Endothelial cell of umbilical vein (primary cell): Measurements from ENCODE around the gene MPZL3. TPM values are rescaled to one million over a fixed set of nuclear protein-coding genes. Genes with fewer than 3 reads are reported as not detected.

Experiments used
- BruUV-seq: library from RNA; stranded (reverse); fragments of 400-500 nt; replicated peaks from 2 replicates; lab custom pipeline; 2021; lab: Mats Ljungman, UMichigan
- CTCF ChIA-PET: fragments of 300-600, 350-600 bp; sonication (Branson Sonifier 250); formaldehyde crosslinking; loops from one replicate; lab custom pipeline; 2021; ENCODE audit warnings: antibody characterized with exemption, inconsistent platforms; lab: Charles Lee
- POLR2A ChIA-PET: fragments of 300-600, 350-600 bp; sonication (Branson Sonifier 250); formaldehyde crosslinking; loops from one replicate; lab custom pipeline; 2021; ENCODE audit warnings: antibody characterized with exemption, inconsistent platforms; lab: Charles Lee
- DNase-seq: peaks from one replicate; pipeline ENCODE4 v3.0.0-alpha.2; 2011; ENCODE audit warnings: low read depth, low spot score
- FAIRE-seq: peaks from 2 replicates; lab custom pipeline; 2011; peaks lifted over from hg19 to GRCh38; lab: Jason Lieb, UNC
- H2AFZ ChIP-seq: 2 replicates; pipeline ENCODE4 v1.6.0; 2012; ENCODE audit warnings: low read depth, low read length, control low read depth, inconsistent platforms
- H3K27ac ChIP-seq: 2 replicates; pipeline ENCODE4 v1.5.1; 2011; ENCODE audit warnings: low read depth, mild to moderate bottlenecking, control low read depth, low read length, moderate library complexity; ENCODE audit not compliant: insufficient read depth
- H3K27me3 ChIP-seq, 2 experiments: 2 replicates each; pipeline versions ENCODE4 v1.6.0 to v1.6.1; 2011; ENCODE audit warnings: low read length in 2 of 2, mixed read lengths in 1 of 2; ENCODE audit not compliant: control insufficient read depth in 2 of 2, insufficient read depth in 2 of 2
- H3K36me3 ChIP-seq, 2 experiments: 2 replicates in 1 of 2; 3 replicates in 1 of 2; pipeline ENCODE4 v1.5.1; 2011; ENCODE audit warnings: low read length in 2 of 2, mild to moderate bottlenecking in 1 of 2, moderate library complexity in 1 of 2; ENCODE audit not compliant: control insufficient read depth in 2 of 2, insufficient read depth in 2 of 2; ENCODE audit errors: extremely low read depth in 1 of 2
- H3K4me1 ChIP-seq: 3 replicates; pipeline ENCODE4 v1.5.1; 2011; ENCODE audit warnings: mild to moderate bottlenecking, low read length; ENCODE audit not compliant: control insufficient read depth, insufficient read depth; ENCODE audit errors: extremely low read depth
- H3K4me2 ChIP-seq: 2 replicates; pipeline ENCODE4 v1.6.1; 2011; ENCODE audit warnings: low read length, control low read depth, mixed read lengths; ENCODE audit not compliant: insufficient read depth
- H3K4me3 ChIP-seq, 3 experiments: fragments of 200-600 bp in 1 of 3; sonication (generic), shearing (Covaris generic) in 1 of 3; replicated peaks in 1 of 3; 2 replicates each; pipeline ENCODE4 v1.5.1; 2011 to 2016; ENCODE audit warnings: control low read depth in 3 of 3, low read length in 3 of 3, mild to moderate bottlenecking in 2 of 3, inconsistent platforms in 1 of 3, low read depth in 1 of 3, moderate library complexity in 1 of 3; ENCODE audit not compliant: insufficient read depth in 1 of 3
- H3K79me2 ChIP-seq: 2 replicates; pipeline ENCODE4 v1.6.0; 2012; ENCODE audit warnings: low read length, inconsistent platforms; ENCODE audit not compliant: control insufficient read depth, insufficient read depth
- H3K9ac ChIP-seq: replicated peaks from 2 replicates; pipeline ENCODE3; 2011; ENCODE audit warnings: low read length, control low read depth; ENCODE audit not compliant: insufficient read depth; ENCODE audit errors: extremely low read depth
- H3K9me1 ChIP-seq: replicated peaks from 3 replicates; pipeline ENCODE4 v1.6.0; 2011; ENCODE audit warnings: mild to moderate bottlenecking, low read length; ENCODE audit not compliant: control insufficient read depth, insufficient read depth; ENCODE audit errors: extremely low read depth
- H3K9me3 ChIP-seq: replicated peaks from 2 replicates; pipeline ENCODE4 v1.5.1; 2012; ENCODE audit warnings: low read length, inconsistent platforms; ENCODE audit not compliant: control insufficient read depth, insufficient read depth
- H4K20me1 ChIP-seq: replicated peaks from 2 replicates; pipeline ENCODE3; 2011; ENCODE audit warnings: mild to moderate bottlenecking, low read length; ENCODE audit not compliant: control insufficient read depth, insufficient read depth; ENCODE audit errors: extremely low read depth
- CTCF ChIP-seq, 2 donors: IDR thresholded peaks; 1 replicate in 1 of 2; 2 replicates in 1 of 2; pipeline ENCODE4 v1.5.1; 2011; ENCODE audit warnings: low read length in 2 of 2, mild to moderate bottlenecking in 2 of 2, moderate library complexity in 2 of 2, control low read depth in 1 of 2, inconsistent platforms in 1 of 2, low read depth in 1 of 2; ENCODE audit not compliant: insufficient read depth in 1 of 2; ENCODE audit errors: extremely low read depth in 1 of 2
- EZH2 ChIP-seq: IDR thresholded peaks from 2 replicates; pipeline ENCODE4 v1.6.1; 2012; ENCODE audit warnings: borderline replicate concordance, low read depth, mild to moderate bottlenecking, moderate library complexity, low read length, inconsistent platforms; ENCODE audit not compliant: severe bottlenecking
- FOS ChIP-seq: IDR thresholded peaks from 2 replicates; pipeline ENCODE4 v1.6.1; 2011; ENCODE audit warnings: mild to moderate bottlenecking, low read length, moderate library complexity, borderline replicate concordance; ENCODE audit not compliant: insufficient read depth
- GATA2 ChIP-seq: IDR thresholded peaks from 2 replicates; pipeline ENCODE4 v1.7.0; 2011; ENCODE audit warnings: low read depth, mild to moderate bottlenecking, moderate library complexity, mixed read lengths, low read length; ENCODE audit not compliant: insufficient read length, insufficient read depth
- JUN ChIP-seq: IDR thresholded peaks from 2 replicates; pipeline ENCODE4 v1.6.1; 2011; ENCODE audit warnings: borderline replicate concordance, low read depth; ENCODE audit not compliant: insufficient read length, insufficient read depth
- MAX ChIP-seq: IDR thresholded peaks from 2 replicates; pipeline ENCODE4 v1.6.1; 2011; ENCODE audit not compliant: insufficient read depth, insufficient read length
- MYC ChIP-seq: IDR thresholded peaks from one replicate; pipeline ENCODE4 v1.6.1; 2011; ENCODE audit warnings: mild to moderate bottlenecking, low read depth, low read length
- POLR2A ChIP-seq: IDR thresholded peaks from 2 replicates; pipeline ENCODE4 v1.6.1; 2012; ENCODE audit warnings: low read depth, mild to moderate bottlenecking, control low read depth, low read length
- POLR2AphosphoS5 ChIP-seq: IDR thresholded peaks from 2 replicates; pipeline ENCODE4 v1.6.1; 2012; ENCODE audit warnings: low read depth, mild to moderate bottlenecking, control low read depth, low read length, moderate library complexity; ENCODE audit not compliant: insufficient read depth
- dilution Hi-C: fragments of 300-500 bp; cut with MboI; formaldehyde crosslinking; loops from one replicate; pipeline ENCODE4 v1.15.0; 2019; ENCODE audit warnings: low sequenced_read_pairs; ENCODE audit not compliant: extremely low pct_ligation_motif_present
- intact Hi-C: fragments of 100-400 bp; cut with micrococcal nuclease; formaldehyde crosslinking; loops from one replicate; pipeline ENCODE4 v1.10.0; 2022
- polyA plus RNA-seq, 4 experiments: library from polyadenylated mRNA; depleted of rRNA in 3 of 4; stranded (reverse) in 3 of 4; unstranded in 1 of 4; fragments of >200 nt; gene quantifications; 2 replicates each; pipeline versions ENCODE4 v1.2.1 to v1.2.3, GENCODE V29; 2011 to 2012; ENCODE audit warnings: missing spikeins in 1 of 4
- total RNA-seq: library from RNA; stranded (reverse); gene quantifications from 2 replicates; pipeline ENCODE4 v1.2.3, GENCODE V29; 2021

Gene MPZL3
- total and polyA plus RNA-seq, 2 donors (not counting 3 experiments of a cell fraction or from before 2014, with no cell fraction given), result 2.5 to 7.1 TPM

GRCh38 chr11:118258410-118258809 lies 6.2 kb upstream of the MPZL3 start:
- no peaks in the 10 kb centered on the region for H3K79me2 ChIP-seq
- H3K4me3 ChIP-seq, result no peak overlapping the region
- CTCF ChIA-PET, result interaction anchor here (8.6 kb wide), 1 partner anchor 60 kb away, joined by 104 read pairs; no protein-coding TSS in a partner anchor
- POLR2A ChIA-PET, result no interaction called here
- H3K4me2 ChIP-seq, result no peak overlapping the region
- H4K20me1 ChIP-seq, result no peaks in the 10 kb centered on the region
- no peak for FAIRE-seq
- H3K36me3 ChIP-seq, result peaks cover 0 to 4% of the 10 kb centered on the region in 2 experiments
- BruUV-seq, result no TSS peak
- no peaks in the 10 kb centered on the region for H3K9me1 ChIP-seq
- H3K4me1 ChIP-seq, result peaks cover 20% of the 10 kb centered on the region
- no peaks in the 10 kb centered on the region for H3K9me3 ChIP-seq
- no peak overlapping the region for H3K27ac ChIP-seq
- H2AFZ ChIP-seq, result no peak overlapping the region
- no peak for DNase-seq
- intact Hi-C loops, result no loop called here
- dilution Hi-C loops, result no loop called here
- no peaks in the 10 kb centered on the region for H3K27me3 ChIP-seq
- TF ChIP-seq JUN, result no peak
- TF ChIP-seq POLR2A, result no peak
- TF ChIP-seq CTCF (IDR thresholded peaks at IDR 0.05; ENCODE audit: extremely low read depth in 1 of 2, insufficient read depth in 1 of 2, low read depth in 1 of 2, low read length in 2 of 2), result no peak
- no peak for TF ChIP-seq MYC
- no peak for TF ChIP-seq EZH2
- no peak for TF ChIP-seq POLR2AphosphoS5
- no peak for TF ChIP-seq FOS
- TF ChIP-seq GATA2, result no peak
- no peak for TF ChIP-seq MAX
- H3K9ac ChIP-seq, result no peak overlapping the region
